Measurements from ENCODE around the gene NAALADL1.

NAALADL1 gene

DNA sequence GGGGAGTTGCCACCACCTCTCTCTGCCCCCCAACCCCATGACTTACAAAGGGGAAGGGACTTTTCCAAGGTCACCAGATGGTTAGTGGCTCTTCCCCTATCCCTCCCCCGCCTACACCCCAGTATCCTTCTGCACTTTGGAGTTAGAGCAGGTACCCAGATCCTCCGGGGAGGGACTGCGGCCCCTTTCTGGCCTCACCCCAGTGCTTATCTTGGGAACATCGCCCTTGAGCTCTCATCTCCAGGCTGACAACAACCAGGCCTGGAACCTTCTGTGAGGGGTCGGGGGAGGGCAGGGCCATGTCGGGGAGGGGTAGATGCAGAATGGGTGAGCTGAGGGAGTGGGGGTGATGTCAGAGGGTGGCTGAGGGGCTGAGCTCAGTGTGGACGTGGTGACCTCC is 7.5 kb upstream of the NAALADL1 start:
- no peak overlapping the region for H3K4me3 Mint-ChIP-seq
- no peaks in the 10 kb centered on the region for H3K9me3 Mint-ChIP-seq
- H3K36me3 Mint-ChIP-seq: no peaks in the 10 kb centered on the region
- H3K27ac Mint-ChIP-seq: no peak overlapping the region
- H3K27me3 Mint-ChIP-seq: no peaks in the 10 kb centered on the region
- no peaks in the 10 kb centered on the region for H3K4me1 Mint-ChIP-seq

DNA sequence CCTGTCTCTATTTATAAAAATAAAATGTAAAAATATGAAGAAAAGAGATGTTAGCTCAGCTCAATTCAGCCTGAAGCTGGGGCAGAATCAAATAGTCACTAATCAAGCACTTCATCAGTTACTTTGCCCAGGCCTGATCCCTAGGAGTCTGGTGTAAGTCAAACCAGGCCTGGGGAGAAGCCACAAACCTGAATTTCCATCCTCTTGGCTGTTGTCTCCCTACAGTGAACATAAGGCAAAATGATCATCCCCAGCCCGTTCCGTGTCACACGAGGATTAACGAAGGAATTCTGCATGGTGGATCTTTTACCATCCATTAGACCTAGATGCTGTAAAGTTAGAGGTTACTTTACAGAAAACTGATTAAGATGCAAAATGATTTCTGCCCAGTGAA is 6.5 kb upstream of the NAALADL1 start:
- Mint-ChIP-seq H3K36me3 (no peaks in the 10 kb centered on the region), H3K27me3 (no peaks in the 10 kb centered on the region), H3K27ac (no peak overlapping the region), H3K9me3 (no peaks in the 10 kb centered on the region), H3K4me1 (no peaks in the 10 kb centered on the region), H3K4me3 (no peak overlapping the region)

DNA sequence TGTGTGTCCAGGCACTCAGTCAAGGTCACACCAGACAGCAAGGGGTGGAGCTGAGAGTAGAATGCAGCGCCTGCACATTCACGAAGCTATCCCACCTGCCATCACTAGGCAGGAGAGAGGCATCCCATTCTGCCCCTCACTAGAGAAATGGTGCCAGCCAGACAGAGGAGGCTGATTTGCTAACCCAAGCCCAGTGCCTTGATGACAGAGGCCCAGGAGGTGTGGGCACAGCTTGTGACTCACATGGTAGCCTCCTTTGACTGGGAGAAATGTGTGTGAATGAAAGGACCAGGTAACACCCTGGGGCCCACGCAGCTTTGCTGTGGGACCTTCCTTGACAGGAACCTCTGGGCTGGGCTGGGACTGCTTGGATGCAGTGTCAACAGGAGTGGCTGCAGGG is 5.2 kb upstream of the NAALADL1 start:
- Mint-ChIP-seq H3K27ac (no peak overlapping the region), H3K27me3 (no peaks in the 10 kb centered on the region), H3K36me3 (no peaks in the 10 kb centered on the region)

DNA sequence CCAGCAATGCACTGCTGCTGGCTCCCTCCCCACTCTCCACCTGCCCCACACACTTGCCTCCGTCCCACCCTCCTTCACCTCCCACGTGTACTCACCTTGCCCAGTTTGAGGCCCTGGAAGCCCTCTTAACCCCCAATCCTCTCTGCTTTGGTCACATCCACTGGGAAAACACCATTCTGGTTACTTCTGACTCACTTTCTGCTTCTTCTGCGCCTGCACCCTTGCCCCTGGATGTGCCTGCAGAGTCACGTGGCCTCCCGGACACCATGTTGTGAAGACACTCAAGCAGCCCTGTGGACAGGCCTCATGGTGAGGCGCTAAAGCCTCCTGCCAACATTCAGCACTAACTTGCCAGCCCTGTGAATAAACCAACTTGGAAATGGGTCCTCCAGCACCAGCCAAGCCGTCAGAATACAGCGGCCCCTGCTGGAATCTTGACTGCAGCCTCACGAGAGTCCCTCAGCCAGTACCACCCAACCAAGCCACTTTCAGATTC is 2.6 kb upstream of the NAALADL1 start:
- Mint-ChIP-seq H3K27ac (no peak overlapping the region), H3K4me3 (no peak overlapping the region), H3K27me3 (no peaks in the 10 kb centered on the region)

More for the DNA sequence above, 5.2 kb upstream of the NAALADL1 start:
- Mint-ChIP-seq H3K4me3 (no peak overlapping the region), H3K9me3 (no peaks in the 10 kb centered on the region), H3K4me1 (peaks cover 3% of the 10 kb centered on the region)

DNA sequence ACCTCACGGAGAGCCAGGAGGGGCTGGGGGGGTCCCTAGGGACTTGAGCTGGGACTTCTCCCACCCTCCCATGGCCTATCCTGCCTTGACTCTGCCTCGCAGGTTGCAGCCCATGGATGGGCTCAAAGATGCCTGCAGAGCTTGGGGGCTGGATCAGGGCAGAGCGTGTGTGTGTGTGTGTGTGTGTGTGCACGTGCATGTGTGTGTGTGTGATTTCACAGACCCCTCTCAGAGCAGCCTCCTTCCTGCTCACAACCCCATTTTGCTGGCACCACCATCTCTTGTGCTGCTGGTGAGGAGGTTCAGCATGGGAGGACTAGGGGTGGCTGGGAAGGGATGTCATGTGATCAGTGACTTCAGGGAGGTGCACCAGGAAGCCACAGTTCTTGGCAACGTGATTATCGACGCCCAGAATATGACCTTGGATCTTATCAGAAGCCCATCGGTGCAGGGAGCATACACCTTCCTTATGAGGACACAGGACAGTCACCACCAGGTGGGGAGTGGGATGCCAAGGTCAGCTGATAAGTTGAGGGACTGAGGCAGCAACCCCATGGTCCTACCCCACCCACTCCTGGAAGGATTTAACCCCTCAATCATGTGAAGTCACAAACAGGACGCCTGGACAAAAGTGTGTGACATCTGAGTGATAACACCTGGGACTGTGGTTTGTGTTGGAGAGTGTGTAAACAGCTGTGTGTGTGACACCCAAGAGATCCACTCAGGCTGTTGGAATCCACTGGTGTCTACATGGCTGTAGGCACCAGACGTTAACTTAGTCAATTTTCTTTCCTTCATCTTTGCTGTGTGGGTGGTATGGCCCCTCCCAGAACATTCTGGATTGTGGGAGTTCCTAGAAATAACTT is 1.8 kb upstream of the NAALADL1 start:
- Mint-ChIP-seq H3K9me3 (no peaks in the 10 kb centered on the region), H3K27ac (no peak overlapping the region), H3K4me3 (no peak overlapping the region), H3K36me3 (no peaks in the 10 kb centered on the region), H3K4me1 (peaks cover 3% of the 10 kb centered on the region), H3K27me3 (no peaks in the 10 kb centered on the region)

More for the DNA sequence above, 2.6 kb upstream of the NAALADL1 start:
- Mint-ChIP-seq H3K36me3 (no peaks in the 10 kb centered on the region), H3K4me1 (peaks cover 3% of the 10 kb centered on the region), H3K9me3 (no peaks in the 10 kb centered on the region)

- Mint-ChIP-seq H3K27me3 (no peaks in the 10 kb centered on the region), H3K9me3 (no peaks in the 10 kb centered on the region), H3K36me3 (no peaks in the 10 kb centered on the region), H3K4me3 (no peak overlapping the region), H3K4me1 (peaks cover 3% of the 10 kb centered on the region), H3K27ac (no peak overlapping the region)
Observed at GRCh38 chr11:65059523-65059922, 1.2 kb upstream of the NAALADL1 start.

DNA sequence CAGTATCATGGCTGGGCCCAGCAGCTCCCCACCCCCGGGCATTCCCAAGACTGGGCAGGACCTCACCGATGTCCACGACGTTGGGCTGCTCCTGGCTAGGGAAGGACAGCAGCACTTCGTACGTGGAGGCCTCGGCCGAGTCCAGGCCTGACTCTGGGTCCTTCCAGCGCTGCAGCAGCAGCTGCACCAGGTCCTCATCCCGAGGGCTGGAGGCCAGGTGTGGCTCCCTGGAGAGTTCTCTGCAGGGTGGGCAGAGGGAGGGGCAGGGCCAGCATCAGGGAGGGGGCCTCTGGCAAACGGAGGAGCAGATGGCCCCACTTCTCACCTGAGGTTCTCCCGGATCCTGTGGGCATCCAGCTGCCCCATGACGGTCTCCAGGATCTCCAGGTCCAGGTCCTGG is 341 bp downstream of the NAALADL1 start:
- H3K4me3 Mint-ChIP-seq: no peak overlapping the region
- no peak overlapping the region for H3K27ac Mint-ChIP-seq
- H3K27me3 Mint-ChIP-seq: no peaks in the 10 kb centered on the region
- H3K9me3 Mint-ChIP-seq: no peaks in the 10 kb centered on the region
- H3K4me1 Mint-ChIP-seq: peaks cover 14% of the 10 kb centered on the region
- H3K36me3 Mint-ChIP-seq: no peaks in the 10 kb centered on the region

- Mint-ChIP-seq H3K4me3 (no peak overlapping the region), H3K4me1 (peaks cover 14% of the 10 kb centered on the region), H3K27ac (no peak overlapping the region), H3K36me3 (no peaks in the 10 kb centered on the region), H3K27me3 (no peaks in the 10 kb centered on the region), H3K9me3 (no peaks in the 10 kb centered on the region)
Observed at GRCh38 chr11:65057526-65057925, 827 bp downstream of the NAALADL1 start.

GRCh38 chr11:65056999-65057398 is 1.4 kb downstream of the NAALADL1 start:
- Mint-ChIP-seq H3K36me3 (no peaks in the 10 kb centered on the region), H3K9me3 (no peaks in the 10 kb centered on the region), H3K4me1 (peaks cover 14% of the 10 kb centered on the region), H3K27me3 (no peaks in the 10 kb centered on the region), H3K27ac (no peak overlapping the region), H3K4me3 (no peak overlapping the region)

GRCh38 chr11:65055538-65055937 is 2.8 kb downstream of the NAALADL1 start:
- Mint-ChIP-seq H3K9me3 (no peaks in the 10 kb centered on the region), H3K27me3 (no peaks in the 10 kb centered on the region), H3K36me3 (no peaks in the 10 kb centered on the region), H3K4me1 (peaks cover 14% of the 10 kb centered on the region), H3K27ac (no peak overlapping the region), H3K4me3 (no peak overlapping the region)

- Mint-ChIP-seq H3K9me3 (no peaks in the 10 kb centered on the region), H3K4me1 (peaks cover 11% of the 10 kb centered on the region), H3K36me3 (no peaks in the 10 kb centered on the region), H3K27me3 (no peaks in the 10 kb centered on the region), H3K4me3 (peak overlapping the region; percentile 77), H3K27ac (peak overlapping the region; percentile 88)
Observed at GRCh38 chr11:65053827-65054508, 4.4 kb downstream of the NAALADL1 start.

- Mint-ChIP-seq H3K27me3 (no peaks in the 10 kb centered on the region), H3K4me1 (peaks cover 22% of the 10 kb centered on the region), H3K27ac (no peak overlapping the region), H3K4me3 (no peak overlapping the region), H3K9me3 (no peaks in the 10 kb centered on the region), H3K36me3 (no peaks in the 10 kb centered on the region)
Observed at GRCh38 chr11:65051398-65051858, 6.9 kb downstream of the NAALADL1 start.

- Mint-ChIP-seq H3K27ac (peak overlapping the region; percentile 82), H3K27me3 (no peaks in the 10 kb centered on the region), H3K4me3 (peak overlapping the region; percentile 84), H3K4me1 (peaks cover 21% of the 10 kb centered on the region), H3K36me3 (no peaks in the 10 kb centered on the region), H3K9me3 (no peaks in the 10 kb centered on the region)
Observed at GRCh38 chr11:65047581-65048422, 10.6 kb downstream of the NAALADL1 start.

GRCh38 chr11:65045728-65046127 is 12.6 kb downstream of the NAALADL1 start:
- H3K27me3 Mint-ChIP-seq: no peaks in the 10 kb centered on the region
- H3K4me3 Mint-ChIP-seq: no peak overlapping the region
- no peaks in the 10 kb centered on the region for H3K9me3 Mint-ChIP-seq
- H3K27ac Mint-ChIP-seq: no peak overlapping the region
- no peaks in the 10 kb centered on the region for H3K36me3 Mint-ChIP-seq
- peaks cover 31% of the 10 kb centered on the region for H3K4me1 Mint-ChIP-seq

- Mint-ChIP-seq H3K36me3 (no peaks in the 10 kb centered on the region), H3K4me1 (peaks cover 34% of the 10 kb centered on the region), H3K9me3 (no peaks in the 10 kb centered on the region), H3K27ac (no peak overlapping the region), H3K4me3 (no peak overlapping the region), H3K27me3 (no peaks in the 10 kb centered on the region)
Observed at GRCh38 chr11:65045061-65045460, 13.3 kb downstream of the NAALADL1 start.

Data from activated naive CD4-positive, alpha-beta T cell treated with anti-CD3 and anti-CD28 coated beads, Interleukin-2, amount 50 U/mL, for 24 hours (primary cell).